Ectodermal cell (in vitro differentiated cells): ENCODE measurements around the gene LGR4.

Experiments used
- H3K27ac ChIP-seq: 2 replicates; pipeline ENCODE4 v1.7.0; 2013; ENCODE audit warnings: mild to moderate bottlenecking, low read depth, low read length; ENCODE audit not compliant: insufficient read depth, poor library complexity, severe bottlenecking
- H3K27me3 ChIP-seq: 2 replicates; pipeline ENCODE4 v1.7.0; 2013; ENCODE audit warnings: mild to moderate bottlenecking, low read length; ENCODE audit not compliant: insufficient read depth, control insufficient read depth, poor library complexity, severe bottlenecking
- H3K36me3 ChIP-seq: one replicate; pipeline ENCODE4 v1.7.0; 2013; ENCODE audit warnings: low read length; ENCODE audit not compliant: control insufficient read depth, insufficient read depth
- H3K4me1 ChIP-seq: one replicate; pipeline ENCODE4 v1.7.0; 2013; ENCODE audit warnings: low read length; ENCODE audit not compliant: control insufficient read depth, insufficient read depth
- H3K4me3 ChIP-seq: 2 replicates; pipeline ENCODE4 v1.7.0; 2013; ENCODE audit warnings: low read depth, low read length, control low read depth; ENCODE audit not compliant: insufficient read depth
- H3K9me3 ChIP-seq: 2 replicates; pipeline ENCODE4 v1.7.0; 2013; ENCODE audit warnings: mild to moderate bottlenecking, low read length, moderate library complexity; ENCODE audit not compliant: control insufficient read depth
- WGBS, 2 experiments: methylation state at CpG; one replicate each; pipeline ENCODE4 v1.1.7; 2013; ENCODE audit warnings: missing lambda C conversion rate in 2 of 2; 5-methylcytosine and 5-hydroxymethylcytosine counted together

Gene LGR4

DNA sequence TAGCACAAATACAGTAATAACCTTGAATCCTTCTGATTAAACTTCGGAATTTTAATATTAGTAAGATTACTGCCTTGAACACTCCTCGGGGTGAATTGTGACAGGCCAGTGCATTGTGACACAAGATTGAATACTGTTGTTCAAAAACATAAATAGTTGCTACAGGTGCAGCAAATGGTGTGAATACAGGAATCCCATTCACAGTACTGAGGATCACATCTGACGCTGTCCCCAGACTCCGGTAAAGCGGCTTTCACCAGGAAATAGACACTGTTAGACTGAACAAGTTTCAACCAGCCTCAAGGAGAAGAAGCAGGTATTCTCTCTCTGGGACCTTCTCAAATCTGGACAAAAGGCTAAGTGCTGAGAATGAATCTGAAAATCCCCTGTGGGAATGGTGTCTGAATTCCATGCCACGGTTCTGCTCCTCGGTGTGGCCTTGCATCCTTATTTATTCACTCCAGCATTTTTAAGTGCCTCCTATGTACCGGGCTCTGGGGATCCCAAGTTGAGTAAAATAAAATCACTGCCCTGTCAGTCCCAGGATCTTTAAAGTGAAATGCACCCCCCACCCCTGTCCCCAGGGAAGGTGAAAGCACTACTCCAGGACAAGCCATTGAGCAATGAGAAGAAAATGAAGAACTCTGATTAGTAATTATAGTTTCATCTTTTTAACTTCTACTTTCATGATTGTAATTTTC, 3.4 kb downstream of the LGR4 start:
- WGBS, 2 experiments = 66 to 70% methylated on average over 8 of the region's 8 CpGs
- Histone ChIP-seq H3K27ac (no peak overlapping the region), H3K4me3 (peak overlapping the region; percentile 88), H3K36me3 (no peaks in the 10 kb centered on the region), H3K9me3 (no peaks in the 10 kb centered on the region), H3K27me3 (no peaks in the 10 kb centered on the region), H3K4me1 (peaks cover 33% of the 10 kb centered on the region)

- 79% methylated on average over 5 of the region's 5 CpGs for WGBS, 2 experiments
- H3K36me3 ChIP-seq = no peaks in the 10 kb centered on the region
- H3K27me3 ChIP-seq = no peaks in the 10 kb centered on the region
- peak overlapping the region; percentile 88 for H3K4me3 ChIP-seq
- peaks cover 35% of the 10 kb centered on the region for H3K4me1 ChIP-seq
- no peaks in the 10 kb centered on the region for H3K9me3 ChIP-seq
- H3K27ac ChIP-seq = no peak overlapping the region
Observed at GRCh38 chr11:27468209-27468994, 4.2 kb downstream of the LGR4 start.

GRCh38 chr11:27467181-27467913, 5.2 kb downstream of the LGR4 start:
- Histone ChIP-seq H3K4me3 (no peak overlapping the region), H3K36me3 (no peaks in the 10 kb centered on the region), H3K27me3 (no peaks in the 10 kb centered on the region), H3K4me1 (peaks cover 39% of the 10 kb centered on the region), H3K27ac (no peak overlapping the region), H3K9me3 (no peaks in the 10 kb centered on the region)
- 92 to 96% methylated on average over 10 to 11 of the region's 13 CpGs for WGBS, 2 experiments

GRCh38 chr11:27466363-27466762, 6.2 kb downstream of the LGR4 start:
- no peak overlapping the region for H3K27ac ChIP-seq
- no peaks in the 10 kb centered on the region for H3K9me3 ChIP-seq
- WGBS, 2 experiments = 100% methylated on average over 1 of the region's 1 CpG
- H3K36me3 ChIP-seq = no peaks in the 10 kb centered on the region
- no peaks in the 10 kb centered on the region for H3K27me3 ChIP-seq
- peaks cover 49% of the 10 kb centered on the region for H3K4me1 ChIP-seq
- no peak overlapping the region for H3K4me3 ChIP-seq

- WGBS, 2 experiments = 87 to 92% methylated on average over 2 to 3 of the region's 3 CpGs
- no peaks in the 10 kb centered on the region for H3K9me3 ChIP-seq
- H3K27ac ChIP-seq = no peak overlapping the region
- no peaks in the 10 kb centered on the region for H3K36me3 ChIP-seq
- peaks cover 56% of the 10 kb centered on the region for H3K4me1 ChIP-seq
- no peaks in the 10 kb centered on the region for H3K27me3 ChIP-seq
- H3K4me3 ChIP-seq = no peak overlapping the region
Observed at GRCh38 chr11:27465629-27466028, 7.0 kb downstream of the LGR4 start.

- no peak overlapping the region for H3K4me3 ChIP-seq
- no peaks in the 10 kb centered on the region for H3K27me3 ChIP-seq
- H3K36me3 ChIP-seq = no peaks in the 10 kb centered on the region
- 59 to 69% methylated on average over 1 of the region's 2 CpGs for WGBS, 2 experiments
- H3K4me1 ChIP-seq = peaks cover 63% of the 10 kb centered on the region
- no peaks in the 10 kb centered on the region for H3K9me3 ChIP-seq
- H3K27ac ChIP-seq = no peak overlapping the region
Observed at GRCh38 chr11:27464909-27465308, 7.7 kb downstream of the LGR4 start.

- no peak overlapping the region for H3K4me3 ChIP-seq
- H3K27me3 ChIP-seq = no peaks in the 10 kb centered on the region
- peaks cover 66% of the 10 kb centered on the region for H3K4me1 ChIP-seq
- no peaks in the 10 kb centered on the region for H3K9me3 ChIP-seq
- H3K27ac ChIP-seq = peak overlapping the region; percentile 56
- H3K36me3 ChIP-seq = no peaks in the 10 kb centered on the region
- WGBS, 2 experiments = 87 to 91% methylated on average over 2 of the region's 2 CpGs
Observed at GRCh38 chr11:27464289-27464696, 8.3 kb downstream of the LGR4 start.

DNA sequence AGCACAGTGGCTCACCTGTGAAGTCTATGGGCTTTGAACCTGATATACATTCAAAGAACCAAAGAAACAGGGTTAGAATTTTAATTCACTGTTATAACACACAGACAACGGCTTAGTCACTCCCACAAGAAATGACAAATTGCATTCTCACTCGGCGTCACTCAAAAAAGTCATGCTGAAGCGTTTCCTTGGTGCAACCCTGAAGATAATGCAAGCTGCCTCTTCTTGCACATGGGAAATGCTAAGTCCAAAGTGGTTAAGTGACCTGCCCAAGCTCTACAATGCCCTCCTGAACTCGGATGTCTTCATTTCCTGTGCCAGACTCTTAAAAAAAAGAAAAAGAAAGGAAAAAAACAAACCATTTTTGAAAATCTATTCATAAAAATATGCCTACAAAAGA, 10.0 kb downstream of the LGR4 start:
- WGBS, 2 experiments = 91 to 96% methylated on average over 5 of the region's 5 CpGs
- H3K27me3 ChIP-seq = no peaks in the 10 kb centered on the region
- H3K27ac ChIP-seq = no peak overlapping the region
- H3K36me3 ChIP-seq = no peaks in the 10 kb centered on the region
- H3K4me1 ChIP-seq = peaks cover 54% of the 10 kb centered on the region
- H3K9me3 ChIP-seq = no peaks in the 10 kb centered on the region
- H3K4me3 ChIP-seq = no peak overlapping the region

DNA sequence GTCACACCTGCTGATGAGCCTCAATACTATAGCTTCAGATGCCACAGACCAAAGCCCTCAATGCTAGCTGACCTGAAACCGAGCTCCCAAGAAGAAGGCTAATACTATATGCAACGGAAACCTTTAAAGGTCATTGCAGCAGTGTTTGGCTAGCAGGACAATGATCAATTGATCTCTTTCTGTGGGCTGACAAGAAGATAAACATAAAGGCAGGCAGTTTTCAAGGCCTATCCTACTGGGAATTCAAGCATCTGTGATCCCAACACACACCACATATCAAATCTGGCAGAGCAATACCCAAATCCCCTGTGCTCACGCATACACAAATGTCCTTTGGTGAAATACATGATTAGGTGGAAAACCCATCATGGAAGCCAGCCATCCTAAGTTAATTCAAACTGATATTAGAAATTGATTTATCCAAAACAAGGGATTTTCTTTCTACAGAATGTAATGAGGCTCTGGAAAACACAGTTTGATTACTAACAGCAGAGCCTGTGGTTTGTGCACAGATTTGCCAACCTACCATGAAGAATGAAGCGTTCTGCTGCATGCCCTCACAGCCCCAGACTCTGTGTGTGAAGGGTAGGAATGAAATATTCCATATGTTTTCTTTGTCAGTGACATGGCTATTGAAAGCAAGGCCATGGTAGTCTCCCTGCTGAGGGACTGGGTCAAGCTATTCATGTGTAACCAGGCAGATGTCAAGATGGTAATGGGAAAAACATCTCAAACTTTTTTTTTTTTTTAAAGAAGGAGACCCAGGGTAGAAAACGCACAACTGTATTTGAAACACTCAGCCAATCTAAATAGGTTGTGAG, 12.2 kb downstream of the LGR4 start:
- WGBS, 2 experiments = 48 to 71% methylated on average over 4 to 5 of the region's 5 CpGs
- H3K36me3 ChIP-seq = no peaks in the 10 kb centered on the region
- no peak overlapping the region for H3K4me3 ChIP-seq
- no peaks in the 10 kb centered on the region for H3K9me3 ChIP-seq
- H3K27ac ChIP-seq = peak overlapping the region; percentile 75
- no peaks in the 10 kb centered on the region for H3K27me3 ChIP-seq
- H3K4me1 ChIP-seq = peaks cover 61% of the 10 kb centered on the region
